Natural killer cell (primary cell): ENCODE measurements around the gene SUGP1. TPM values are rescaled to one million over a fixed set of nuclear protein-coding genes. Genes with fewer than 3 reads are reported as not detected.

ENCODE experiments used
- ATAC-seq, 3 donors: fragments of 150-1000 bp in 2 of 3; fragments of 200-7000 bp in 1 of 3; cut with Tn5 transposase; 1 replicate in 1 of 3; 2 replicates in 2 of 3; pipeline ENCODE4 v1.10.0; 2021; ENCODE audit warnings: mild to moderate bottlenecking in 2 of 3, moderate library complexity in 2 of 3
- DNase-seq, 2 donors: peaks; one replicate each; pipeline versions ENCODE4 v3.0.0 to v3.0.0-alpha.2; 2013 to 2021; ENCODE audit warnings: mixed read lengths in 1 of 2
- H3K27ac ChIP-seq: one replicate; pipeline ENCODE4 v1.5.1; 2013; ENCODE audit warnings: mild to moderate bottlenecking, low read length
- H3K27me3 ChIP-seq: one replicate; pipeline ENCODE4 v1.6.1; 2013; ENCODE audit warnings: low read length; ENCODE audit not compliant: control insufficient read depth, insufficient read depth
- H3K36me3 ChIP-seq: one replicate; pipeline ENCODE4 v1.6.1; 2013; ENCODE audit warnings: low read length; ENCODE audit not compliant: control insufficient read depth, insufficient read depth
- H3K4me1 ChIP-seq: one replicate; pipeline ENCODE4 v1.6.1; 2013; ENCODE audit warnings: low read length; ENCODE audit not compliant: control insufficient read depth, insufficient read depth
- H3K4me3 ChIP-seq: one replicate; pipeline ENCODE4 v1.5.1; 2013; ENCODE audit warnings: low read length
- H3K9me3 ChIP-seq: one replicate; pipeline ENCODE4 v1.6.1; 2013; ENCODE audit warnings: low read length; ENCODE audit not compliant: control insufficient read depth, insufficient read depth
- H3K27ac Mint-ChIP-seq, 2 donors: one replicate each; pipeline ENCODE4 v1.8.0; 2022; ENCODE audit warnings: mild to moderate bottlenecking in 2 of 2, mixed read lengths in 2 of 2, moderate library complexity in 1 of 2
- H3K27me3 Mint-ChIP-seq, 2 donors: one replicate each; pipeline ENCODE4 v1.8.0; 2022; ENCODE audit warnings: low read depth in 2 of 2, mixed read lengths in 2 of 2
- H3K36me3 Mint-ChIP-seq: one replicate; pipeline ENCODE4 v1.8.0; 2022; ENCODE audit warnings: mixed read lengths
- H3K4me1 Mint-ChIP-seq, 2 donors: one replicate each; pipeline ENCODE4 v1.8.0; 2022; ENCODE audit warnings: mixed read lengths in 2 of 2
- H3K4me3 Mint-ChIP-seq: one replicate; pipeline ENCODE4 v1.8.0; 2022; ENCODE audit warnings: mild to moderate bottlenecking, moderate library complexity, mixed read lengths
- H3K9me3 Mint-ChIP-seq, 2 donors: one replicate each; pipeline ENCODE4 v1.8.0; 2022; ENCODE audit warnings: mixed read lengths in 2 of 2
- CTCF ChIP-seq: fragments of 200-600 bp; IDR thresholded peaks from one replicate; pipeline ENCODE4 v1.8.0; 2022; ENCODE audit warnings: antibody characterized with exemption
- WGBS: methylation state at CpG from one replicate; pipeline ENCODE4 v1.1.7; 2013; ENCODE audit warnings: missing lambda C conversion rate; ENCODE audit not compliant: insufficient coverage; 5-methylcytosine and 5-hydroxymethylcytosine counted together
- intact Hi-C: fragments of 100-400 bp; cut with micrococcal nuclease; formaldehyde crosslinking; loops from one replicate; pipeline ENCODE4 v1.14.2; 2022
- total RNA-seq, 4 donors: library from RNA; stranded (reverse); fragments of 120-200 nt in 1 of 4; gene quantifications; one replicate each; pipeline versions ENCODE4 v1.2.3 to v1.2.4, GENCODE V29; 2013 to 2022

The SUGP1 gene
- total RNA-seq, 3 donors from 2014 or later (not counting 1 experiment from before 2014, with no cell fraction given) = 64.7 to 86.5 (median 75.8) TPM

- no peak overlapping the region for H3K4me3 ChIP-seq
- H3K27me3 ChIP-seq = no peaks in the 10 kb centered on the region
- no peak for DNase-seq
- no peaks in the 10 kb centered on the region for H3K9me3 ChIP-seq
- no peak for TF ChIP-seq CTCF
- no peaks in the 10 kb centered on the region for H3K4me1 Mint-ChIP-seq
- H3K36me3 Mint-ChIP-seq = peaks cover 9% of the 10 kb centered on the region
- H3K27me3 Mint-ChIP-seq = no peaks in the 10 kb centered on the region
- no peaks in the 10 kb centered on the region for H3K9me3 Mint-ChIP-seq
- intact Hi-C loops = no loop called here
- 98% methylated on average over 16 of the region's 16 CpGs for WGBS
- H3K4me1 ChIP-seq = no peaks in the 10 kb centered on the region
- H3K4me3 Mint-ChIP-seq = no peak overlapping the region
- H3K36me3 ChIP-seq = peaks cover 60% of the 10 kb centered on the region
- H3K27ac Mint-ChIP-seq = no peak overlapping the region
- no peak for ATAC-seq
- no peak overlapping the region for H3K27ac ChIP-seq
These were observed 40.5 kb downstream of the SUGP1 start for GRCh38 chr19:19279853-19280252.

- no peaks in the 10 kb centered on the region for H3K27me3 ChIP-seq
- Mint-ChIP-seq H3K27me3 (no peaks in the 10 kb centered on the region), H3K27ac (no peak overlapping the region), H3K9me3 (no peaks in the 10 kb centered on the region), H3K36me3 (peaks cover 3% of the 10 kb centered on the region), H3K4me1 (peaks cover 0 to under 1% of the 10 kb centered on the region in 2 donors), H3K4me3 (no peak overlapping the region)
- ATAC-seq = no peak
- DNase-seq = no peak
- peaks cover 55% of the 10 kb centered on the region for H3K36me3 ChIP-seq
- no peak for TF ChIP-seq CTCF
- H3K9me3 ChIP-seq = no peaks in the 10 kb centered on the region
- H3K4me3 ChIP-seq = no peak overlapping the region
- 97% methylated on average over 19 of the region's 19 CpGs for WGBS
- intact Hi-C loops = no loop called here
- no peak overlapping the region for H3K27ac ChIP-seq
- no peaks in the 10 kb centered on the region for H3K4me1 ChIP-seq
These were observed 41.2 kb downstream of the SUGP1 start for GRCh38 chr19:19279062-19279612.

GRCh38 chr19:19278315-19278714 is 42.0 kb downstream of the SUGP1 start:
- Mint-ChIP-seq H3K27ac (no peak overlapping the region), H3K4me1 (peaks cover 0 to 9% of the 10 kb centered on the region in 2 donors), H3K36me3 (no peaks in the 10 kb centered on the region), H3K4me3 (no peak overlapping the region), H3K27me3 (peaks cover 0 to 8% of the 10 kb centered on the region in 2 donors), H3K9me3 (no peaks in the 10 kb centered on the region)
- Histone ChIP-seq H3K4me1 (peaks cover 2% of the 10 kb centered on the region), H3K4me3 (no peak overlapping the region), H3K36me3 (peaks cover 53% of the 10 kb centered on the region), H3K9me3 (no peaks in the 10 kb centered on the region), H3K27ac (no peak overlapping the region), H3K27me3 (peaks cover 6% of the 10 kb centered on the region)
- intact Hi-C loops = no loop called here
- TF ChIP-seq CTCF = no peak
- DNase-seq (no peak), ATAC-seq (no peak)
- 99% methylated on average over 7 of the region's 7 CpGs for WGBS

GRCh38 chr19:19276851-19277250 is 43.5 kb downstream of the SUGP1 start:
- Histone ChIP-seq H3K4me3 (no peak overlapping the region), H3K9me3 (no peaks in the 10 kb centered on the region), H3K36me3 (peaks cover 51% of the 10 kb centered on the region), H3K4me1 (peaks cover 3% of the 10 kb centered on the region), H3K27me3 (peaks cover 6% of the 10 kb centered on the region), H3K27ac (no peak overlapping the region)
- no peaks in the 10 kb centered on the region for H3K36me3 Mint-ChIP-seq
- no peak overlapping the region for H3K27ac Mint-ChIP-seq
- ATAC-seq (no peak), DNase-seq (no peak)
- peaks cover 0 to 10% of the 10 kb centered on the region in 2 donors for H3K4me1 Mint-ChIP-seq
- intact Hi-C loops = no loop called here
- H3K9me3 Mint-ChIP-seq = no peaks in the 10 kb centered on the region
- H3K27me3 Mint-ChIP-seq = peaks cover 7 to 12% of the 10 kb centered on the region in 2 donors
- H3K4me3 Mint-ChIP-seq = no peak overlapping the region
- TF ChIP-seq CTCF = no peak
- WGBS = 98% methylated on average over 20 of the region's 20 CpGs
